GM21360 (cell line): Measurements from ENCODE around the gene WNT2B.

Source experiments
- ATAC-seq: cut with Tn5 transposase; IDR thresholded peaks from one replicate; pipeline ENCODE4 v1.9.1; 2021; ENCODE audit warnings: mild to moderate bottlenecking, moderate library complexity; ENCODE audit not compliant: unreplicated experiment

Gene WNT2B

GRCh38 chr1:112524986-112525385, 16.2 kb downstream of the WNT2B start:
- no peak for ATAC-seq

GRCh38 chr1:112527266-112528010, 18.7 kb downstream of the WNT2B start:
- ATAC-seq, result no peak

- ATAC-seq, result no peak
These were observed 19.3 kb downstream of the WNT2B start for GRCh38 chr1:112528076-112528475.

- no peak for ATAC-seq
These were observed 20.5 kb downstream of the WNT2B start for GRCh38 chr1:112529301-112529700.

- no peak for ATAC-seq
These were observed 22.1 kb downstream of the WNT2B start for GRCh38 chr1:112530832-112531231.

- ATAC-seq, result no peak
These were observed 23.3 kb downstream of the WNT2B start for GRCh38 chr1:112532064-112532463.

GRCh38 chr1:112533029-112533428, 24.3 kb downstream of the WNT2B start:
- ATAC-seq, result no peak

- ATAC-seq, result no peak
These were observed 27.8 kb downstream of the WNT2B start for GRCh38 chr1:112536561-112536960.

- ATAC-seq, result no peak
These were observed 28.7 kb downstream of the WNT2B start for GRCh38 chr1:112537456-112537855.

- no peak for ATAC-seq
These were observed 30.1 kb downstream of the WNT2B start for GRCh38 chr1:112538883-112539282.

GRCh38 chr1:112540226-112540794, 31.5 kb downstream of the WNT2B start:
- ATAC-seq, result no peak

- no peak for ATAC-seq
These were observed 32.5 kb downstream of the WNT2B start for GRCh38 chr1:112541299-112541698.

- no peak for ATAC-seq
These were observed 33.6 kb downstream of the WNT2B start for GRCh38 chr1:112542206-112542973.

- ATAC-seq, result no peak
These were observed 35.4 kb downstream of the WNT2B start for GRCh38 chr1:112544011-112544688.

GRCh38 chr1:112544751-112545150, 36.0 kb downstream of the WNT2B start:
- ATAC-seq, result no peak

GRCh38 chr1:112546076-112546475, 37.3 kb downstream of the WNT2B start:
- ATAC-seq, result no peak

- ATAC-seq, result no peak
These were observed 39.8 kb downstream of the WNT2B start for GRCh38 chr1:112548547-112548946.

- no peak for ATAC-seq
These were observed 40.8 kb downstream of the WNT2B start for GRCh38 chr1:112549590-112549989.

- ATAC-seq, result no peak
These were observed 45.6 kb downstream of the WNT2B start for GRCh38 chr1:112554411-112554810.

GRCh38 chr1:112557385-112557784, 48.6 kb downstream of the WNT2B start:
- no peak for ATAC-seq

- no peak for ATAC-seq
These were observed 49.9 kb downstream of the WNT2B start for GRCh38 chr1:112558634-112559033.
